ENCODE measurements around the gene PSTPIP2. TPM values are rescaled to one million over a fixed set of nuclear protein-coding genes. Genes with fewer than 3 reads are reported as not detected.
"Not testable (repeated sequence)": the region's sequence is repeated elsewhere in the genome, so short reads cannot be mapped to it uniquely, and the experiment has no call there.

Gene PSTPIP2
- total RNA-seq, 1 donor from 2014 or later = 9.6 TPM

- H3K9me3 Mint-ChIP-seq = no peaks in the 10 kb centered on the region
- no peaks in the 10 kb centered on the region for H3K36me3 Mint-ChIP-seq
- no peak overlapping the region for H3K27ac Mint-ChIP-seq
- no peak overlapping the region for H3K4me3 Mint-ChIP-seq
- no peak for TF ChIP-seq CTCF (conservative IDR thresholded peaks at IDR 0.05)
- no peak for DNase-seq (ENCODE audit: extremely low spot score, unreplicated experiment)
- H3K4me1 Mint-ChIP-seq (ENCODE audit: unreplicated experiment) = peaks cover 21% of the 10 kb centered on the region
- no peaks in the 10 kb centered on the region for H3K27me3 Mint-ChIP-seq
These were observed 21.8 kb downstream of the PSTPIP2 start for GRCh38 chr18:46050268-46050667.

GRCh38 chr18:46048641-46049040 is 23.4 kb downstream of the PSTPIP2 start:
- H3K27me3 Mint-ChIP-seq = no peaks in the 10 kb centered on the region
- no peak for TF ChIP-seq CTCF (conservative IDR thresholded peaks at IDR 0.05)
- no peaks in the 10 kb centered on the region for H3K9me3 Mint-ChIP-seq

GRCh38 chr18:46047369-46047768 is 24.7 kb downstream of the PSTPIP2 start:
- not testable (repeated sequence) for H3K4me3 Mint-ChIP-seq; H3K9me3 Mint-ChIP-seq; H3K36me3 Mint-ChIP-seq; DNase-seq (ENCODE audit: extremely low spot score, unreplicated experiment); H3K27ac Mint-ChIP-seq; H3K27me3 Mint-ChIP-seq
- peaks cover 16% of the 10 kb centered on the region for H3K4me1 Mint-ChIP-seq (ENCODE audit: unreplicated experiment)

More at GRCh38 chr18:46048641-46049040, 23.4 kb downstream of the PSTPIP2 start:
- DNase-seq (ENCODE audit: extremely low spot score, unreplicated experiment) = no peak
- Mint-ChIP-seq H3K36me3 (no peaks in the 10 kb centered on the region), H3K4me1 (ENCODE audit: unreplicated experiment) (peaks cover 21% of the 10 kb centered on the region), H3K4me3 (no peak overlapping the region), H3K27ac (no peak overlapping the region)

GRCh38 chr18:46046688-46047087 is 25.4 kb downstream of the PSTPIP2 start:
- H3K9me3 Mint-ChIP-seq = no peaks in the 10 kb centered on the region
- H3K36me3 Mint-ChIP-seq = no peaks in the 10 kb centered on the region
- peaks cover 18% of the 10 kb centered on the region for H3K4me1 Mint-ChIP-seq (ENCODE audit: unreplicated experiment)
- no peak for DNase-seq (ENCODE audit: extremely low spot score, unreplicated experiment)
- no peaks in the 10 kb centered on the region for H3K27me3 Mint-ChIP-seq
- H3K4me3 Mint-ChIP-seq = no peak overlapping the region
- no peak overlapping the region for H3K27ac Mint-ChIP-seq
- no peak for TF ChIP-seq CTCF (conservative IDR thresholded peaks at IDR 0.05)

GRCh38 chr18:46046126-46046525 is 25.9 kb downstream of the PSTPIP2 start:
- no peak for TF ChIP-seq CTCF (conservative IDR thresholded peaks at IDR 0.05)
- H3K27ac Mint-ChIP-seq = no peak overlapping the region
- H3K27me3 Mint-ChIP-seq = no peaks in the 10 kb centered on the region
- no peak overlapping the region for H3K4me3 Mint-ChIP-seq
- no peaks in the 10 kb centered on the region for H3K9me3 Mint-ChIP-seq
- DNase-seq (ENCODE audit: extremely low spot score, unreplicated experiment) = no peak
- no peaks in the 10 kb centered on the region for H3K36me3 Mint-ChIP-seq
- peaks cover 16% of the 10 kb centered on the region for H3K4me1 Mint-ChIP-seq (ENCODE audit: unreplicated experiment)

GRCh38 chr18:46042571-46043123 is 29.4 kb downstream of the PSTPIP2 start:
- DNase-seq (ENCODE audit: extremely low spot score, unreplicated experiment) = no peak
- Mint-ChIP-seq H3K27me3 (no peaks in the 10 kb centered on the region), H3K27ac (no peak overlapping the region), H3K9me3 (no peaks in the 10 kb centered on the region), H3K4me1 (ENCODE audit: unreplicated experiment) (peaks cover 15% of the 10 kb centered on the region), H3K4me3 (no peak overlapping the region), H3K36me3 (peaks cover 10% of the 10 kb centered on the region)
- no peak for TF ChIP-seq CTCF (conservative IDR thresholded peaks at IDR 0.05)

Measured in type B pancreatic cell (in vitro differentiated cells).